Endodermal cell (in vitro differentiated cells): Measurements from ENCODE around the gene PIEZO2. TPM values are rescaled to one million over a fixed set of nuclear protein-coding genes. Genes with fewer than 3 reads are reported as not detected.

Experiments
- DNase-seq: peaks from one replicate; pipeline ENCODE4 v3.0.0-alpha.2; 2017
- H3K27ac ChIP-seq: 2 replicates; pipeline ENCODE4 v1.5.1; 2013; ENCODE audit warnings: mild to moderate bottlenecking, low read depth, low read length, moderate library complexity
- H3K27me3 ChIP-seq: 2 replicates; pipeline ENCODE4 v1.6.1; 2013; ENCODE audit warnings: mild to moderate bottlenecking, low read length, moderate library complexity; ENCODE audit not compliant: insufficient read depth, control insufficient read depth, poor library complexity, severe bottlenecking
- H3K36me3 ChIP-seq: 2 replicates; pipeline ENCODE4 v1.7.0; 2013; ENCODE audit warnings: mild to moderate bottlenecking, low read length, moderate library complexity; ENCODE audit not compliant: control insufficient read depth, insufficient read depth
- H3K4me1 ChIP-seq: one replicate; pipeline ENCODE4 v1.7.0; 2013; ENCODE audit warnings: low read length; ENCODE audit not compliant: control insufficient read depth, insufficient read depth
- H3K4me3 ChIP-seq: 2 replicates; pipeline ENCODE4 v1.5.1; 2013; ENCODE audit warnings: mild to moderate bottlenecking, low read length, moderate library complexity
- H3K9ac ChIP-seq: 2 replicates; pipeline ENCODE4 v1.6.1; 2013; ENCODE audit warnings: mild to moderate bottlenecking, low read length, moderate library complexity; ENCODE audit not compliant: poor library complexity, severe bottlenecking; ENCODE audit errors: extremely low read depth
- H3K9me3 ChIP-seq: 2 replicates; pipeline ENCODE4 v1.6.1; 2013; ENCODE audit warnings: mild to moderate bottlenecking, low read length, moderate library complexity; ENCODE audit not compliant: control insufficient read depth
- H3K27ac Mint-ChIP-seq: 2 replicates; pipeline ENCODE4 v1.8.0; 2020; ENCODE audit warnings: mixed read lengths
- H3K27me3 Mint-ChIP-seq: 2 replicates; pipeline ENCODE4 v1.8.0; 2021; ENCODE audit warnings: mild to moderate bottlenecking, mixed read lengths; ENCODE audit not compliant: insufficient read depth
- H3K36me3 Mint-ChIP-seq: 2 replicates; pipeline ENCODE4 v1.8.0; 2020; ENCODE audit warnings: low read depth, mixed read lengths
- H3K4me1 Mint-ChIP-seq: 2 replicates; pipeline ENCODE4 v1.8.0; 2020; ENCODE audit warnings: mixed read lengths
- H3K4me3 Mint-ChIP-seq: 2 replicates; pipeline ENCODE4 v1.8.0; 2020; ENCODE audit warnings: mild to moderate bottlenecking, moderate library complexity, mixed read lengths
- H3K9me3 Mint-ChIP-seq: 2 replicates; pipeline ENCODE4 v1.8.0; 2020; ENCODE audit warnings: mild to moderate bottlenecking, mixed read lengths
- CTCF ChIP-seq: fragments of 200-600 bp; sonication (generic); conservative IDR thresholded peaks from 2 replicates; pipeline ENCODE4 v1.5.0; 2021; ENCODE audit warnings: antibody characterized with exemption, mild to moderate bottlenecking
- WGBS, 2 experiments: methylation state at CpG; one replicate each; pipeline versions ENCODE4 v1.1.5 to v1.1.7; 2013; ENCODE audit warnings: missing lambda C conversion rate in 2 of 2, mixed read lengths in 1 of 2; ENCODE audit not compliant: insufficient coverage in 1 of 2, insufficient read length in 1 of 2; 5-methylcytosine and 5-hydroxymethylcytosine counted together
- total RNA-seq, 2 donors: library from RNA; stranded (reverse); fragmentation: NEBNext Ultra II Directional in 1 of 2; extraction: Animal tissue kit (Norgen Biotek cat#: 25700) in 1 of 2; gene quantifications; 2 replicates in 1 of 2; 3 replicates in 1 of 2; pipeline ENCODE4 v1.2.1, GENCODE V29; 2021

PIEZO2 gene
- total RNA-seq, 2 donors from 2014 or later = 7.3 to 12.1 TPM

DNA sequence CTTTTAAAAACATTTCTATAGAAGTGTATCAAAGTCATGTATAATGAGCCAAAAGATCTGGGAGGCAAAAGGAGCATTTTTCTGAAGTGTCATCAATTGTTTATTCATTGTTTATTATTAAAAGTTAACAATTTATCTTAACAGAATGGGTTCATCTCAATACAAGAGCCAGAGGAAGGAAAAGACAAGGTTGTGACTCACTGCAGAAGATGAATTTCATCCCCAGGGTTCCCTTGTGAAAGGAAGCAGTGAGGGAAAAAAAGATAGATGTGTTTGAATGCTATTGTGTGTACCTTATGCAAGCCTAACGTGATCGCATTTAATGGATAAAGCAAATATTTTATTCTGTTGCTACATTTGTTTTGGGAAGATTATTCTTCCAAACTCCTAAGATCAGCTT lies 286.3 kb downstream of the PIEZO2 start:
- Histone ChIP-seq H3K9ac (no peak overlapping the region), H3K4me1 (peaks cover 3% of the 10 kb centered on the region), H3K9me3 (no peaks in the 10 kb centered on the region), H3K4me3 (no peak overlapping the region), H3K36me3 (no peaks in the 10 kb centered on the region), H3K27ac (no peak overlapping the region), H3K27me3 (no peaks in the 10 kb centered on the region)
- no peaks in the 10 kb centered on the region for H3K27me3 Mint-ChIP-seq
- peaks cover 4% of the 10 kb centered on the region for H3K4me1 Mint-ChIP-seq
- no peak overlapping the region for H3K4me3 Mint-ChIP-seq
- 87 to 100% methylated on average over 1 to 2 of the region's 2 CpGs for WGBS, 2 experiments
- peaks cover 4% of the 10 kb centered on the region for H3K9me3 Mint-ChIP-seq
- no peaks in the 10 kb centered on the region for H3K36me3 Mint-ChIP-seq
- no peak overlapping the region for H3K27ac Mint-ChIP-seq
- DNase-seq = no peak
- no peak for TF ChIP-seq CTCF

DNA sequence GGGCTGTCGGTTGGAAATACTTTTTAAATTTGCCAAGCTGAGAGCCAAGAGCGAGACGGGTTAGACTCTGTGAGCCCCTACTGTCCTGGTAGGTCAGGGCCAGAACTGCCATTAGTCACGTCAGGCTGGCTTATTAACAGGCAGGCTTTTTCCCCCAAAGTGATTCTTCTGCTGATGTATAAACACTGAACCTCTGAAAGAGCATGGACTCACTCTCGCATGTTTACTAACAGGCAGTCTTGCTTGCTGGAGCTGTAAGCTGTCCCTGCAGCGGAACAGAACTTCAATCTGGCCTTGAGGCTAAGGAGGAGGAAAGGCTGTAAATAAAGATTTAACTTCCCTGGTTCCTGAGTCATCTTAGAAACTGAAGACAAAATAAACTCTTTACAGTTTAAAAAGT lies 288.4 kb downstream of the PIEZO2 start:
- DNase-seq = no peak
- H3K4me1 Mint-ChIP-seq = no peaks in the 10 kb centered on the region
- H3K36me3 Mint-ChIP-seq = no peaks in the 10 kb centered on the region
- TF ChIP-seq CTCF = no peak
- no peaks in the 10 kb centered on the region for H3K4me1 ChIP-seq
- WGBS, 2 experiments = 90 to 91% methylated on average over 5 to 6 of the region's 6 CpGs
- no peak overlapping the region for H3K27ac ChIP-seq
- no peak overlapping the region for H3K4me3 ChIP-seq
- no peaks in the 10 kb centered on the region for H3K27me3 Mint-ChIP-seq
- no peaks in the 10 kb centered on the region for H3K9me3 ChIP-seq
- H3K36me3 ChIP-seq = no peaks in the 10 kb centered on the region
- peaks cover 4% of the 10 kb centered on the region for H3K9me3 Mint-ChIP-seq
- no peak overlapping the region for H3K27ac Mint-ChIP-seq
- H3K4me3 Mint-ChIP-seq = no peak overlapping the region
- H3K27me3 ChIP-seq = no peaks in the 10 kb centered on the region
- no peak overlapping the region for H3K9ac ChIP-seq

GRCh38 chr18:10860382-10860781 lies 289.0 kb downstream of the PIEZO2 start:
- 86 to 96% methylated on average over 4 of the region's 4 CpGs for WGBS, 2 experiments
- Mint-ChIP-seq H3K4me3 (no peak overlapping the region), H3K27ac (no peak overlapping the region), H3K4me1 (no peaks in the 10 kb centered on the region), H3K36me3 (no peaks in the 10 kb centered on the region), H3K9me3 (peaks cover 4% of the 10 kb centered on the region), H3K27me3 (no peaks in the 10 kb centered on the region)
- H3K9ac ChIP-seq = no peak overlapping the region
- DNase-seq = no peak
- no peaks in the 10 kb centered on the region for H3K9me3 ChIP-seq
- H3K36me3 ChIP-seq = no peaks in the 10 kb centered on the region
- H3K4me3 ChIP-seq = no peak overlapping the region
- H3K27me3 ChIP-seq = no peaks in the 10 kb centered on the region
- no peak overlapping the region for H3K27ac ChIP-seq
- no peak for TF ChIP-seq CTCF
- no peaks in the 10 kb centered on the region for H3K4me1 ChIP-seq
